ENCODE measurements around the gene COLGALT1. TPM values are rescaled to one million over a fixed set of nuclear protein-coding genes. Genes with fewer than 3 reads are reported as not detected.

Gene COLGALT1
- total and polyA plus RNA-seq, 9 of the 15 experiments (the other 6 are each of a cell fraction or from before 2014, with no cell fraction given), result 4.9 to 119 (median 82.6) TPM

GRCh38 chr19:17605761-17606589 lies 50.5 kb downstream of the COLGALT1 start (continued):
- TF ChIP-seq ESRRB (CRISPR knock-in tag; IDR thresholded peaks at IDR 0.05; ENCODE audit: borderline replicate concordance) (no peak; the same call in 1 of the 2 replicates), MAFF (IDR thresholded peaks at IDR 0.05; ENCODE audit: low read length) (no peak), ZNF785 (CRISPR knock-in tag; IDR thresholded peaks at IDR 0.05) (no peak), ZNF668 (CRISPR knock-in tag; IDR thresholded peaks at IDR 0.05) (no peak), RUNX1 (IDR thresholded peaks at IDR 0.05; ENCODE audit: low read depth) (0 out of 2 replicates have a peak, but pooled peaks have one; percentile 14), PATZ1 (CRISPR knock-in tag; IDR thresholded peaks at IDR 0.05; ENCODE audit: borderline replicate concordance) (no peak), SRSF1 (IDR thresholded peaks at IDR 0.05; ENCODE audit: low read depth, low read length) (no peak), SRF (CRISPR knock-in tag; IDR thresholded peaks at IDR 0.05) (peak in 1 of 2 experiments; percentile 71; a peak in 2 of 4 replicates), MLX (CRISPR knock-in tag; conservative IDR thresholded peaks at IDR 0.05) (0 out of 4 replicates have a peak, but pooled peaks of 1 of the 2 experiments have one; percentile 57), ZNF23 (CRISPR knock-in tag; IDR thresholded peaks at IDR 0.05) (no peak), TRIM28 (IDR thresholded peaks at IDR 0.05) (no peak; the same call in 1 of the 2 replicates), FOXP1 (CRISPR knock-in tag; IDR thresholded peaks at IDR 0.05) (peak; percentile 99), PHF20 (IDR thresholded peaks at IDR 0.05; ENCODE audit: partially characterized antibody) (peak; percentile 69), TAF9B (IDR thresholded peaks at IDR 0.05; ENCODE audit: partially characterized antibody) (no peak), STAT5A (IDR thresholded peaks at IDR 0.05; ENCODE audit: borderline replicate concordance, low read length) (no peak; the same call in 1 of the 2 replicates), ZNF212 (CRISPR knock-in tag; IDR thresholded peaks at IDR 0.05) (no peak), ZNF398 (CRISPR knock-in tag; IDR thresholded peaks at IDR 0.05) (no peak), AFF1 (IDR thresholded peaks at IDR 0.05; ENCODE audit: low read depth in 1 of 2, partially characterized antibody in 2 of 2) (no peak), POLR3G (IDR thresholded peaks at IDR 0.05; ENCODE audit: extremely low read depth, insufficient read length, insufficient replicate concordance) (no peak)

All from K562 (cell line).